TTC549 (cell line): Measurements from ENCODE around the gene LORICRIN.

Experiments
- FAIRE-seq: peaks from 2 replicates; lab custom pipeline; 2012; peaks lifted over from hg19 to GRCh38; lab: Jason Lieb, UNC

Gene LORICRIN

GRCh38 chr1:153306303-153307220, 47.1 kb downstream of the LORICRIN start:
- no peak for FAIRE-seq

GRCh38 chr1:153307221-153307600, 47.7 kb downstream of the LORICRIN start:
- no peak for FAIRE-seq

- no peak for FAIRE-seq
Measured at GRCh38 chr1:153308540-153308939, 49.1 kb downstream of the LORICRIN start.

GRCh38 chr1:153309441-153309840, 50.0 kb downstream of the LORICRIN start:
- no peak for FAIRE-seq

- FAIRE-seq: no peak
Measured at GRCh38 chr1:153310526-153310925, 51.0 kb downstream of the LORICRIN start.
